ENCODE results near the gene CNGB1.

Gene CNGB1

GRCh38 chr16:58013201-58013956 is 42.5 kb upstream of the CNGB1 start:
- TF ChIP-seq RAD21 (IDR thresholded peaks at IDR 0.05; ENCODE audit: low read depth), result no peak
- TF ChIP-seq TEAD4 (IDR thresholded peaks at IDR 0.05), result no peak
- TF ChIP-seq NFIC (IDR thresholded peaks at IDR 0.05), result no peak
- no peak for TF ChIP-seq YY1 (IDR thresholded peaks at IDR 0.05; ENCODE audit: low read depth)
- TF ChIP-seq MAX (IDR thresholded peaks at IDR 0.05), result no peak

- TF ChIP-seq CREB1 (IDR thresholded peaks at IDR 0.05; ENCODE audit: low read depth), result no peak
- TF ChIP-seq FOXM1 (IDR thresholded peaks at IDR 0.05; ENCODE audit: borderline replicate concordance, low read depth), result no peak
- TF ChIP-seq ZBTB7A (IDR thresholded peaks at IDR 0.05; ENCODE audit: low read depth), result no peak
- no peak for TF ChIP-seq YY1 (IDR thresholded peaks at IDR 0.05; ENCODE audit: low read depth)
- no peak for TF ChIP-seq RAD21 (IDR thresholded peaks at IDR 0.05; ENCODE audit: low read depth)
- no peak for TF ChIP-seq TCF12 (IDR thresholded peaks at IDR 0.05; ENCODE audit: low read depth)
- no peak for TF ChIP-seq MAX (IDR thresholded peaks at IDR 0.05)
- no peak for TF ChIP-seq TEAD4 (IDR thresholded peaks at IDR 0.05)
- TF ChIP-seq USF1 (IDR thresholded peaks at IDR 0.05), result no peak
- TF ChIP-seq EP300 (IDR thresholded peaks at IDR 0.05; ENCODE audit: borderline replicate concordance), result no peak
Measured at GRCh38 chr16:58012481-58012880, 41.6 kb upstream of the CNGB1 start.

GRCh38 chr16:58011652-58012051 is 40.7 kb upstream of the CNGB1 start:
- no peak for TF ChIP-seq YY1 (IDR thresholded peaks at IDR 0.05; ENCODE audit: low read depth)
- TF ChIP-seq EP300 (IDR thresholded peaks at IDR 0.05; ENCODE audit: borderline replicate concordance), result no peak
- no peak for TF ChIP-seq TCF12 (IDR thresholded peaks at IDR 0.05; ENCODE audit: low read depth)
- TF ChIP-seq MAX (IDR thresholded peaks at IDR 0.05), result no peak
- no peak for TF ChIP-seq NFIC (IDR thresholded peaks at IDR 0.05)
- no peak for TF ChIP-seq USF1 (IDR thresholded peaks at IDR 0.05)
- no peak for TF ChIP-seq ZBTB7A (IDR thresholded peaks at IDR 0.05; ENCODE audit: low read depth)
- no peak for TF ChIP-seq CREB1 (IDR thresholded peaks at IDR 0.05; ENCODE audit: low read depth)
- no peak for TF ChIP-seq CEBPB (IDR thresholded peaks at IDR 0.05)
- no peak for TF ChIP-seq TAF1 (IDR thresholded peaks at IDR 0.05; ENCODE audit: low read depth)

GRCh38 chr16:58010886-58011285 is 40.0 kb upstream of the CNGB1 start:
- TF ChIP-seq MAX (IDR thresholded peaks at IDR 0.05) (no peak), USF1 (IDR thresholded peaks at IDR 0.05) (no peak), TEAD4 (IDR thresholded peaks at IDR 0.05) (no peak), NFIC (IDR thresholded peaks at IDR 0.05) (no peak), CEBPB (IDR thresholded peaks at IDR 0.05) (no peak), TCF12 (IDR thresholded peaks at IDR 0.05; ENCODE audit: low read depth) (no peak), REST (IDR thresholded peaks at IDR 0.05; ENCODE audit: low read depth) (no peak), EP300 (IDR thresholded peaks at IDR 0.05; ENCODE audit: borderline replicate concordance) (no peak), YY1 (IDR thresholded peaks at IDR 0.05; ENCODE audit: low read depth) (no peak), ZBTB7A (IDR thresholded peaks at IDR 0.05; ENCODE audit: low read depth) (no peak), CREB1 (IDR thresholded peaks at IDR 0.05; ENCODE audit: low read depth) (no peak), EGR1 (IDR thresholded peaks at IDR 0.05) (no peak), RAD21 (IDR thresholded peaks at IDR 0.05; ENCODE audit: low read depth) (no peak), TAF1 (IDR thresholded peaks at IDR 0.05; ENCODE audit: low read depth) (no peak)

- no peak for TF ChIP-seq RAD21 (IDR thresholded peaks at IDR 0.05; ENCODE audit: low read depth)
- TF ChIP-seq USF1 (IDR thresholded peaks at IDR 0.05), result no peak
- no peak for TF ChIP-seq CREB1 (IDR thresholded peaks at IDR 0.05; ENCODE audit: low read depth)
- TF ChIP-seq FOXM1 (IDR thresholded peaks at IDR 0.05; ENCODE audit: borderline replicate concordance, low read depth), result no peak
- no peak for TF ChIP-seq TEAD4 (IDR thresholded peaks at IDR 0.05)
- TF ChIP-seq TCF12 (IDR thresholded peaks at IDR 0.05; ENCODE audit: low read depth), result no peak
- TF ChIP-seq ZBTB7A (IDR thresholded peaks at IDR 0.05; ENCODE audit: low read depth), result no peak
- no peak for TF ChIP-seq EGR1 (IDR thresholded peaks at IDR 0.05)
- TF ChIP-seq CEBPB (IDR thresholded peaks at IDR 0.05), result no peak
- TF ChIP-seq MAX (IDR thresholded peaks at IDR 0.05), result no peak
- no peak for TF ChIP-seq YY1 (IDR thresholded peaks at IDR 0.05; ENCODE audit: low read depth)
- no peak for TF ChIP-seq NFIC (IDR thresholded peaks at IDR 0.05)
- no peak for TF ChIP-seq TAF1 (IDR thresholded peaks at IDR 0.05; ENCODE audit: low read depth)
- no peak for TF ChIP-seq REST (IDR thresholded peaks at IDR 0.05; ENCODE audit: low read depth)
- no peak for TF ChIP-seq EP300 (IDR thresholded peaks at IDR 0.05; ENCODE audit: borderline replicate concordance)
Measured at GRCh38 chr16:58009856-58010416, 39.0 kb upstream of the CNGB1 start.
